GM12873 (cell line): ENCODE measurements around the gene DPH6.

Experiments
- TF ChIP-seq, protein P1 (sequence below): IDR thresholded peaks from 2 replicates; pipeline ENCODE4 v1.5.1; 2012; ENCODE audit warnings: low read depth, mild to moderate bottlenecking, moderate library complexity, low read length, control low read depth; ENCODE audit not compliant: insufficient read depth; ENCODE audit errors: missing control alignments

Gene DPH6

GRCh38 chr15:35399901-35400300, 146.1 kb downstream of the DPH6 start:
- TF ChIP-seq, protein P1, sequence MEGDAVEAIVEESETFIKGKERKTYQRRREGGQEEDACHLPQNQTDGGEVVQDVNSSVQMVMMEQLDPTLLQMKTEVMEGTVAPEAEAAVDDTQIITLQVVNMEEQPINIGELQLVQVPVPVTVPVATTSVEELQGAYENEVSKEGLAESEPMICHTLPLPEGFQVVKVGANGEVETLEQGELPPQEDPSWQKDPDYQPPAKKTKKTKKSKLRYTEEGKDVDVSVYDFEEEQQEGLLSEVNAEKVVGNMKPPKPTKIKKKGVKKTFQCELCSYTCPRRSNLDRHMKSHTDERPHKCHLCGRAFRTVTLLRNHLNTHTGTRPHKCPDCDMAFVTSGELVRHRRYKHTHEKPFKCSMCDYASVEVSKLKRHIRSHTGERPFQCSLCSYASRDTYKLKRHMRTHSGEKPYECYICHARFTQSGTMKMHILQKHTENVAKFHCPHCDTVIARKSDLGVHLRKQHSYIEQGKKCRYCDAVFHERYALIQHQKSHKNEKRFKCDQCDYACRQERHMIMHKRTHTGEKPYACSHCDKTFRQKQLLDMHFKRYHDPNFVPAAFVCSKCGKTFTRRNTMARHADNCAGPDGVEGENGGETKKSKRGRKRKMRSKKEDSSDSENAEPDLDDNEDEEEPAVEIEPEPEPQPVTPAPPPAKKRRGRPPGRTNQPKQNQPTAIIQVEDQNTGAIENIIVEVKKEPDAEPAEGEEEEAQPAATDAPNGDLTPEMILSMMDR = no peak

DNA sequence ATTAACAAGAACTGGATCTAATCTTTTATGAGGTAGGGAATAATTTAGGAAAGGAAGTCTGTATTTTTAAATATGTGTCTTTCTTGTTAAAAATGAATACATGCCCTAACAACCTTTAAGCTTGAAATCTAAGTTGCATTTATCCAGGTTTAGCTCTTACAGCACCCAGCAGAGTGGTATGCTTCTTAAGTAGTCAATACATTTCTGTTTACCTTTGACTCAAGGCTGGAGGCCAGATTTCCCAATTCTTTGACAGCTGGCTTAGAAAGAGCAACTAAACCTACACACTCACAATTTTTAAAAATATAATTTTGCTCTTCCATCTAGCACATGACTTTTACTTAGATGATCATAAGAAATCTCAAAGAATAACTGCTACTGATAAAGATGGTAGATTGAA, 148.9 kb downstream of the DPH6 start:
- TF ChIP-seq, protein P1 = no peak

GRCh38 chr15:35394416-35394815, 151.5 kb downstream of the DPH6 start:
- TF ChIP-seq, protein P1 = no peak

DNA sequence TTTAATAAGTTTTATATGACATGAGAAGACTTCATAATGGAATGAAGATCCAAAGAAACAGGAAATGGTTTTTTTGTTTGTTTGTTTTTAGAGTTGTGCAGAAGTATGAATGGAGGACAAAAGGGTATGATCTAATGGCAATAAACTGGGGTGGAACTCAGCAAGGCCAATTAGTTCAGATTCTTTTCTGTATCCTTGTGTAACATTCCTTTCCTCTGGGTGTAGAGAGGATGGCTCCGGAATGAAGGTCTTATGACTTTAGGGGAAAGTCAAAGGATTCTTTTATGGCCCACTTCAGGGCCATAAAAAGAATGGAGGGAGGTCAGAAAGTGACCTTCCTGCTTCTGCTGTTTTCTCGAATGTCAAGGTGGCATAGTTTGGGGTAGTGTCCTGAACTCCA, 152.6 kb downstream of the DPH6 start:
- TF ChIP-seq, protein P1 = no peak

- TF ChIP-seq, protein P1 = no peak
Observed at GRCh38 chr15:35383506-35383905, 162.5 kb downstream of the DPH6 start.

DNA sequence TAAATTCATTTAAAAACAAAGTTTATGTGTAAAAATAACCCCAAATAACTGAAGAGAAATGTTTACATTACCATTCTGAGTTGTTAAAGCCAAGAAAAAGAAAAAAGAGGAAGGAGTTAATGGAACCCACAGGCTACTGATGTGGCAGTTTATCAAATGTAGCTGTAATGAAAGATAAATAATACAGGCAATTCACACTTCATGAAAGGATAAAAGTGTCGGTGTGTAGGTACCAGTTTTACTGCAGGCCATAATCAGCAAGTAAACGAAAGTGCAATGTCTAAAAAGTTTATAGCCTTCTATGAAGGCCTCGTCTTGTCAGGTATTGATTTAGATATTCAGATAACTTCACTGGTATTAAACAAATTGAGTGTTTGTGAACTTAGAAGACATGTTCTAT, 164.6 kb downstream of the DPH6 start:
- TF ChIP-seq, protein P1 = no peak

- TF ChIP-seq, protein P1 = no peak
Observed at GRCh38 chr15:35379972-35380371, 166.0 kb downstream of the DPH6 start.
